H9 (cell line): Measurements from ENCODE around the gene ZSWIM9. TPM values are rescaled to one million over a fixed set of nuclear protein-coding genes. Genes with fewer than 3 reads are reported as not detected.

ENCODE experiments used
- DNase-seq: peaks from one replicate; pipeline ENCODE4 v3.0.0-alpha.2; 2017
- H2AFZ ChIP-seq: one replicate; pipeline ENCODE4 v1.6.1; 2013; ENCODE audit warnings: mild to moderate bottlenecking, low read length, control low read depth, moderate library complexity
- H2AK5ac ChIP-seq: 2 replicates; pipeline ENCODE4 v1.6.1; 2013; ENCODE audit warnings: low read length, control low read depth, mixed read lengths; ENCODE audit not compliant: insufficient read length
- H2BK120ac ChIP-seq: one replicate; pipeline ENCODE4 v1.6.1; 2013; ENCODE audit warnings: low read depth, mild to moderate bottlenecking, low read length, control low read depth, inconsistent platforms; ENCODE audit not compliant: poor library complexity, severe bottlenecking
- H2BK12ac ChIP-seq: 2 replicates; pipeline ENCODE4 v1.6.1; 2013; ENCODE audit warnings: low read length, control low read depth, mixed read lengths, low read depth; ENCODE audit not compliant: insufficient read length
- H2BK15ac ChIP-seq: 2 replicates; pipeline ENCODE4 v1.6.1; 2013; ENCODE audit warnings: low read depth, low read length, control low read depth
- H2BK20ac ChIP-seq: one replicate; pipeline ENCODE4 v1.6.1; 2013; ENCODE audit warnings: low read depth, mild to moderate bottlenecking, low read length, control low read depth, inconsistent platforms; ENCODE audit not compliant: poor library complexity, severe bottlenecking
- H2BK5ac ChIP-seq: 2 replicates; pipeline ENCODE4 v1.6.1; 2013; ENCODE audit warnings: low read length, control low read depth, mixed read lengths; ENCODE audit not compliant: insufficient read length
- H3K14ac ChIP-seq: 2 replicates; pipeline ENCODE4 v1.6.1; 2013; ENCODE audit warnings: low read length, control low read depth; ENCODE audit not compliant: insufficient read depth
- H3K18ac ChIP-seq: 2 replicates; pipeline ENCODE4 v1.6.1; 2013; ENCODE audit warnings: low read depth, mild to moderate bottlenecking, mixed read lengths, low read length, control low read depth; ENCODE audit not compliant: insufficient read length
- H3K23ac ChIP-seq: 2 replicates; pipeline ENCODE4 v1.6.1; 2013; ENCODE audit warnings: low read length, control low read depth, mixed read lengths, low read depth; ENCODE audit not compliant: insufficient read length
- H3K23me2 ChIP-seq: 2 replicates; pipeline ENCODE4 v1.6.1; 2013; ENCODE audit warnings: low read depth, mild to moderate bottlenecking, mixed read lengths, low read length, control low read depth; ENCODE audit not compliant: insufficient read length, poor library complexity, severe bottlenecking
- H3K27ac ChIP-seq: 2 replicates; pipeline ENCODE4 v1.5.1; 2013; ENCODE audit warnings: low read length, control low read depth, mixed read lengths, low read depth; ENCODE audit not compliant: insufficient read length
- H3K27me3 ChIP-seq: 2 replicates; pipeline ENCODE4 v1.6.1; 2013; ENCODE audit warnings: low read length, control low read depth, inconsistent platforms; ENCODE audit not compliant: insufficient read depth
- H3K4ac ChIP-seq: 2 replicates; pipeline ENCODE4 v1.6.1; 2013; ENCODE audit warnings: low read depth, mild to moderate bottlenecking, control low read depth, inconsistent platforms, low read length, moderate library complexity
- H3K4me1 ChIP-seq: 2 replicates; pipeline ENCODE4 v1.6.1; 2013; ENCODE audit warnings: low read length, control low read depth, inconsistent platforms; ENCODE audit not compliant: insufficient read depth
- H3K4me2 ChIP-seq: 2 replicates; pipeline ENCODE4 v1.6.1; 2013; ENCODE audit warnings: low read length, control low read depth, mixed read lengths; ENCODE audit not compliant: insufficient read length, insufficient read depth
- H3K56ac ChIP-seq: 2 replicates; pipeline ENCODE4 v1.6.1; 2013; ENCODE audit warnings: low read depth, mild to moderate bottlenecking, mixed read lengths, low read length, control low read depth; ENCODE audit not compliant: insufficient read length
- H3K79me1 ChIP-seq: 2 replicates; pipeline ENCODE4 v1.6.1; 2013; ENCODE audit warnings: low read depth, mild to moderate bottlenecking, moderate library complexity, low read length, control low read depth, inconsistent platforms; ENCODE audit not compliant: insufficient read depth, poor library complexity, severe bottlenecking
- H3K79me2 ChIP-seq: 2 replicates; pipeline ENCODE4 v1.6.1; 2013; ENCODE audit warnings: low read length, control low read depth, inconsistent platforms; ENCODE audit not compliant: insufficient read depth
- H3K9ac ChIP-seq: 2 replicates; pipeline ENCODE4 v1.6.1; 2013; ENCODE audit warnings: low read length, control low read depth, mixed read lengths; ENCODE audit not compliant: insufficient read length; ENCODE audit errors: extremely low read depth
- H3K9me3 ChIP-seq: one replicate; pipeline ENCODE4 v1.6.1; 2013; ENCODE audit warnings: low read depth, low read length, inconsistent platforms; ENCODE audit not compliant: control insufficient read depth
- H3T11ph ChIP-seq: one replicate; pipeline ENCODE4 v1.6.1; 2013; ENCODE audit warnings: mild to moderate bottlenecking, low read length, control low read depth, inconsistent platforms
- H4K20me1 ChIP-seq: one replicate; pipeline ENCODE4 v1.6.1; 2013; ENCODE audit not compliant: control insufficient read depth, insufficient read length, insufficient read depth
- H4K5ac ChIP-seq: 2 replicates; pipeline ENCODE4 v1.6.1; 2013; ENCODE audit warnings: low read depth, mild to moderate bottlenecking, mixed read lengths, low read length, control low read depth; ENCODE audit not compliant: insufficient read length
- H4K8ac ChIP-seq: replicated peaks from 2 replicates; pipeline ENCODE4 v1.6.1; 2013; ENCODE audit warnings: low read length, control low read depth, mixed read lengths, low read depth; ENCODE audit not compliant: insufficient read length
- H4K91ac ChIP-seq: 2 replicates; pipeline ENCODE4 v1.6.1; 2013; ENCODE audit warnings: low read depth, mild to moderate bottlenecking, moderate library complexity, mixed read lengths, low read length, control low read depth; ENCODE audit not compliant: insufficient read length
- H3K27ac Mint-ChIP-seq, 3 experiments: 2 replicates in 2 of 3; 3 replicates in 1 of 3; pipeline ENCODE4 v1.8.0; 2020 to 2021; ENCODE audit warnings: mixed read lengths in 3 of 3, mild to moderate bottlenecking in 1 of 3, moderate library complexity in 1 of 3
- H3K27me3 Mint-ChIP-seq: 2 replicates; pipeline ENCODE4 v1.8.0; 2021; ENCODE audit warnings: low read depth, mild to moderate bottlenecking, moderate library complexity, mixed read lengths
- H3K36me3 Mint-ChIP-seq, 3 experiments: 2 replicates in 2 of 3; 3 replicates in 1 of 3; pipeline ENCODE4 v1.8.0; 2020 to 2021; ENCODE audit warnings: low read depth in 3 of 3, mixed read lengths in 3 of 3; ENCODE audit not compliant: insufficient read depth in 1 of 3
- H3K4me1 Mint-ChIP-seq, 2 experiments: 2 replicates each; pipeline ENCODE4 v1.8.0; 2020; ENCODE audit warnings: mixed read lengths in 2 of 2
- H3K4me3 Mint-ChIP-seq, 2 experiments: 2 replicates in 1 of 2; 3 replicates in 1 of 2; pipeline ENCODE4 v1.8.0; 2020 to 2021; ENCODE audit warnings: mild to moderate bottlenecking in 2 of 2, mixed read lengths in 2 of 2, moderate library complexity in 1 of 2
- H3K9me3 Mint-ChIP-seq, 2 experiments: 2 replicates in 1 of 2; 3 replicates in 1 of 2; pipeline ENCODE4 v1.8.0; 2020; ENCODE audit warnings: mild to moderate bottlenecking in 2 of 2, mixed read lengths in 2 of 2, moderate library complexity in 1 of 2
- CTCF ChIP-seq: fragments of 200-600 bp; sonication (generic); conservative IDR thresholded peaks from 3 replicates; pipeline ENCODE4 v1.8.0; 2021; ENCODE audit warnings: antibody characterized with exemption, mild to moderate bottlenecking
- WGBS: extraction: QIAGEN DNeasy Blood & Tissue Kit; methylation state at CpG from one replicate; pipeline ENCODE4 v1.1.7; 2013; ENCODE audit warnings: missing lambda C conversion rate, low lambda C conversion rate, mixed read lengths; ENCODE audit not compliant: insufficient read length; ENCODE audit errors: extremely low coverage; 5-methylcytosine and 5-hydroxymethylcytosine counted together
- total RNA-seq: library from RNA; stranded (reverse); gene quantifications from 2 replicates; pipeline ENCODE4 v1.2.1, GENCODE V29; 2021

The ZSWIM9 gene
- total RNA-seq, 1 experiment from 2014 or later, result 8.9 TPM

- H2AK5ac ChIP-seq, result no peak overlapping the region
- H4K20me1 ChIP-seq, result no peaks in the 10 kb centered on the region
- no peak overlapping the region for H3K56ac ChIP-seq
- H3K23ac ChIP-seq, result no peak overlapping the region
- H2AFZ ChIP-seq, result no peak overlapping the region
- H2BK12ac ChIP-seq, result no peak overlapping the region
- H3K23me2 ChIP-seq, result peaks cover 7% of the 10 kb centered on the region
- no peak overlapping the region for H3K4ac ChIP-seq
- no peaks in the 10 kb centered on the region for H3K27me3 ChIP-seq
- no peak for TF ChIP-seq CTCF
- H3K18ac ChIP-seq, result no peak overlapping the region
- no peak overlapping the region for H3T11ph ChIP-seq
- DNase-seq, result no peak
- peaks cover 4% of the 10 kb centered on the region for H3K79me1 ChIP-seq
- H3K27ac ChIP-seq, result no peak overlapping the region
- H3K9me3 Mint-ChIP-seq, result no peaks in the 10 kb centered on the region
- no peak overlapping the region for H4K8ac ChIP-seq
- no peak overlapping the region for H2BK5ac ChIP-seq
- peak overlapping the region; percentile 93 for H3K4me2 ChIP-seq
- H3K4me1 ChIP-seq, result no peaks in the 10 kb centered on the region; the same call in 1 of the 2 replicates
- H2BK15ac ChIP-seq, result no peak overlapping the region
- peak overlapping the region; percentile 96 to 98 for H3K4me3 Mint-ChIP-seq
- H4K5ac ChIP-seq, result no peak overlapping the region
- no peak overlapping the region; the same call in 1 of the 2 replicates for H3K14ac ChIP-seq
- H2BK20ac ChIP-seq, result no peak overlapping the region
- H3K27me3 Mint-ChIP-seq, result no peaks in the 10 kb centered on the region; the same call in 1 of the 2 replicates
- H3K36me3 Mint-ChIP-seq, result peaks cover 26 to 44% (median 39%) of the 10 kb centered on the region in 3 experiments; a peak in 6 of 7 replicates
- H2BK120ac ChIP-seq, result no peak overlapping the region
- H3K9me3 ChIP-seq, result no peaks in the 10 kb centered on the region
- H3K9ac ChIP-seq, result no peak overlapping the region
- H3K4me1 Mint-ChIP-seq, result peaks cover 13 to 17% of the 10 kb centered on the region in 2 experiments
- no CpG with 5 or more reads among the region's 37 CpGs for WGBS
- peaks cover 15% of the 10 kb centered on the region; the same call in 1 of the 2 replicates for H3K79me2 ChIP-seq
- no peak overlapping the region for H4K91ac ChIP-seq
- H3K27ac Mint-ChIP-seq, result no peak overlapping the region
Measured at GRCh38 chr19:48171710-48172109, 1.2 kb downstream of the ZSWIM9 start.
